Karpas-422 (cell line): ENCODE measurements around the gene SPEM2. TPM values are rescaled to one million over a fixed set of nuclear protein-coding genes. Genes with fewer than 3 reads are reported as not detected.

ENCODE experiments used
- DNase-seq: peaks from one replicate; pipeline ENCODE4 v3.0.0-alpha.2; 2015
- H2AFZ ChIP-seq: fragments of 200-600 bp; sonication (generic); 2 replicates; pipeline ENCODE4 v1.6.1; 2014; ENCODE audit warnings: antibody characterized with exemption, low read length, mixed read lengths
- H3K27ac ChIP-seq: fragments of 200-600 bp; sonication (generic); 2 replicates; pipeline ENCODE4 v1.5.1; 2014; ENCODE audit warnings: mild to moderate bottlenecking, low read length, moderate library complexity
- H3K27me3 ChIP-seq: fragments of 200-600 bp; sonication (generic); 2 replicates; pipeline ENCODE4 v1.6.1; 2014; ENCODE audit warnings: low read length, mixed read lengths
- H3K36me3 ChIP-seq: fragments of 200-600 bp; sonication (generic); 2 replicates; pipeline ENCODE4 v1.6.1; 2014; ENCODE audit warnings: low read length, mixed read lengths; ENCODE audit not compliant: insufficient read depth
- H3K4me1 ChIP-seq: fragments of 200-600 bp; sonication (generic); 2 replicates; pipeline ENCODE4 v1.6.1; 2014; ENCODE audit warnings: mild to moderate bottlenecking, low read length, mixed read lengths
- H3K4me2 ChIP-seq: fragments of 200-600 bp; sonication (generic); 2 replicates; pipeline ENCODE4 v1.6.1; 2014; ENCODE audit warnings: low read length, low read depth, mild to moderate bottlenecking; ENCODE audit not compliant: poor library complexity, severe bottlenecking
- H3K4me3 ChIP-seq: fragments of 200-600 bp; sonication (generic); 2 replicates; pipeline ENCODE4 v1.5.1; 2014; ENCODE audit warnings: mild to moderate bottlenecking, antibody characterized with exemption, low read length, mixed read lengths
- H3K79me2 ChIP-seq: fragments of 200-600 bp; sonication (generic); 2 replicates; pipeline ENCODE4 v1.6.1; 2014; ENCODE audit warnings: mild to moderate bottlenecking, low read length, mixed read lengths
- H3K9ac ChIP-seq: fragments of 200-600 bp; sonication (generic); 2 replicates; pipeline ENCODE4 v1.6.0; 2014; ENCODE audit warnings: low read length
- H3K9me2 ChIP-seq: fragments of 200-600 bp; sonication (generic), shearing (Covaris generic); replicated peaks from 2 replicates; pipeline ENCODE4 v1.6.0; 2014; ENCODE audit warnings: mild to moderate bottlenecking, low read length, moderate library complexity; ENCODE audit not compliant: insufficient read depth
- H3K9me3 ChIP-seq: fragments of 300-700, 200-600 bp; sonication (generic); 2 replicates; pipeline ENCODE4 v1.6.1; 2014; ENCODE audit warnings: low read length, mixed read lengths
- H4K20me1 ChIP-seq: fragments of 200-600 bp; sonication (generic); 2 replicates; pipeline ENCODE4 v1.6.1; 2014; ENCODE audit warnings: mild to moderate bottlenecking, antibody characterized with exemption, low read length, low read depth; ENCODE audit not compliant: insufficient read depth
- total RNA-seq: library from RNA; depleted of rRNA; stranded (reverse); fragments of >200 nt; shearing (Covaris generic); gene quantifications from 2 replicates; pipeline ENCODE4 v1.2.3, GENCODE V29; 2014; ENCODE audit warnings: low replicate concordance

Gene SPEM2
- total RNA-seq, 1 experiment from 2014 or later: not detected

DNA sequence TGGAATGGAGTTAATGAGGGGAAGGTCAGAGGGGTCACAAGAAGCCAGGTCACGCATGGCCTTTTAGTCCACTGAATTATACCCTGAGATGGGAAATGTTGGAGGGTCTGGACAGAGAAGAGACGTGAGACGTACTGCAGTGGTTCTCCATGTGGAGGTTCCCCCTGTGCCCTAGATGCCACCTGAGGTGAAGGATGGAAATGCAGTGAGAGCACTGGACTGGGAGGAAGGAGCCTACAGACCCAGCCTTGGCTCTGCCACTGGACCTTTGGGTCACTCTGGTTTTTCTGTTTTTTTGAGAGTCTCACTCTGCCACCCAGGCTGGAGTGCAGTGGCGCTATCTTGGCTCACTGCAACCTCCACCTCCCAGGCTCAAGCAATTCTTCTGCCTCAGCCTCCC, 29.3 kb upstream of the SPEM2 start:
- no peak overlapping the region for H3K9ac ChIP-seq
- peaks cover 14% of the 10 kb centered on the region for H3K4me1 ChIP-seq
- no peaks in the 10 kb centered on the region for H3K9me3 ChIP-seq
- peaks cover 5% of the 10 kb centered on the region; the same call in 1 of the 2 replicates for H3K79me2 ChIP-seq
- no peak overlapping the region for H3K4me2 ChIP-seq
- H3K9me2 ChIP-seq: no peaks in the 10 kb centered on the region
- H3K4me3 ChIP-seq: no peak overlapping the region
- no peak for DNase-seq
- H3K36me3 ChIP-seq: no peaks in the 10 kb centered on the region
- H3K27ac ChIP-seq: no peak overlapping the region
- no peaks in the 10 kb centered on the region for H4K20me1 ChIP-seq
- no peaks in the 10 kb centered on the region for H3K27me3 ChIP-seq
- no peak overlapping the region for H2AFZ ChIP-seq

DNA sequence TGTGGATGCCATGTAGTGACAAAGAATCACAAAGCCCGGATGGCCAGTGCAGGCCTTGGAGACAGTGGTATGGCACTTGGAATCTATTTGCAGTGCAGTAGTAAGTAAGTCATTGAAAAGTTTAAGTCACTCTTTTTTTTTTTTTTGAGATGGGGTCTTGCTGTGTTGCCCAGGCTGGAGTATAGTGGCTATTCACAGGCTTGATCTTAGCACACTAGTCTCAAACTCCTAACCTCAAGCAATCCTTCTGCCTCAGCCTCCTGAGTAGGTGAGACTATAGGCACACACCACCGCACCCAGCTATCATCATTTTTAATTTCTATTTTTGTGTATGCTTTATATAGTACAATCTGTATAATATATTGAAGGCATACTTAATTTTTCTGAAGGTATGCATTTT, 26.8 kb upstream of the SPEM2 start:
- no peak overlapping the region for H3K27ac ChIP-seq
- no peaks in the 10 kb centered on the region for H3K9me2 ChIP-seq
- no peak overlapping the region for H2AFZ ChIP-seq
- no peaks in the 10 kb centered on the region for H3K9me3 ChIP-seq
- H3K27me3 ChIP-seq: no peaks in the 10 kb centered on the region
- H3K4me1 ChIP-seq: peaks cover 17% of the 10 kb centered on the region
- H3K9ac ChIP-seq: no peak overlapping the region
- peaks cover under 1% of the 10 kb centered on the region; the same call in 1 of the 2 replicates for H3K79me2 ChIP-seq
- no peaks in the 10 kb centered on the region; the same call in 1 of the 2 replicates for H4K20me1 ChIP-seq
- DNase-seq: no peak
- H3K4me3 ChIP-seq: no peak overlapping the region
- no peaks in the 10 kb centered on the region for H3K36me3 ChIP-seq
- no peak overlapping the region for H3K4me2 ChIP-seq

DNA sequence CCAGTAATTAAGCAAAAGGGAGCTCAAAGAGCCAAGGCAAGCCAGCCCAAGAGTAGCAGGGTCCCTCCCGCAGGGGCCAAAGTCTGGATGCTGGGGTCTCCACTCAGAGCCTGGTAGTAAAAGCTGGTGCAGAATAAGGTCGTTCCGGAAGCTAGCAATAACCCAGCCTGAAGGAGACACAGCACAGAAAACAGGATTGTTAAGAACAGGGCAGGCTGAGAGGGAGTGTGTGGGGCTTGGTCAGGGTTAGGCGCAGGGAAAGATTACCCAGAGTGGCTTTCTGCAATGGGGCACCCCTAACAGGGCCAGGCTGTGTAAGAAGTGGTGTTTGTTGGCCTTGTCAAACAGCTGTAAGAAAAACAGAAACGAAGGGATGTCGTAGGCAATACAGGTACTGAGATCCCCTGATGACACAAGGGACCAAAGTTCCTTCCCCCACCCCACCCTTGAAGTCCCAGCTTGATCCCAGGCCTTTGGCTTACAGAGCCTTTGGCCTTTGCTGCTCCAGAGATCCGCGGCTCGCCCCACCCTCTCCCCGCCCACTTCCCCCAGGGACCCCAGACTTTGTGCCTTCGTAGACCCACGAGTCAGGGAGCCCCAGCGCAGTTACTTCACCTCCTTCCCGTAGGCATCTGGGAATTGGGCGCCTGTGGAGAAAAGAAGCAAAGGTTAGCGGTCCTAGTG, 22.2 kb upstream of the SPEM2 start:
- peak overlapping the region; percentile 69 for H3K27ac ChIP-seq
- peaks cover 9% of the 10 kb centered on the region for H3K4me1 ChIP-seq
- no peaks in the 10 kb centered on the region for H3K27me3 ChIP-seq
- H4K20me1 ChIP-seq: no peaks in the 10 kb centered on the region; the same call in 1 of the 2 replicates
- H3K9me2 ChIP-seq: no peaks in the 10 kb centered on the region
- peak overlapping the region; percentile 91 for H3K9ac ChIP-seq
- peak; percentile 74 for DNase-seq
- peak overlapping the region; percentile 91 for H3K4me3 ChIP-seq
- H3K9me3 ChIP-seq: no peaks in the 10 kb centered on the region
- H3K79me2 ChIP-seq: no peaks in the 10 kb centered on the region
- H2AFZ ChIP-seq: peak overlapping the region; percentile 85; the same call in 1 of the 2 replicates
- H3K36me3 ChIP-seq: no peaks in the 10 kb centered on the region
- H3K4me2 ChIP-seq: peak overlapping the region; percentile 94

DNA sequence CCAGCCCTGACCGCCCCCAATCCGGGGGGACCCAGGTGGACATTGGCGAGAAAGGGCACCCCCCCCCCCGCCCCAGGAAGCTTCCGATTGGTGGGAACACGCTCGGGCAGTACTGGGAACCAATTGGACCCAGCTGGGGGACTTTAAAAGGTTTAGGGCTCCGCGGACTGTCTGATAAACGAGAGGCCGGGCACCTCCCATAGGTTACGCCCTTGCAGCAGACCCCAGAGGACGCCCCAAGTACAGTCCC, 21.8 kb upstream of the SPEM2 start:
- Histone ChIP-seq H3K9me2 (no peaks in the 10 kb centered on the region), H3K9me3 (no peaks in the 10 kb centered on the region), H3K9ac (peak overlapping the region; percentile 91), H3K79me2 (no peaks in the 10 kb centered on the region), H4K20me1 (no peaks in the 10 kb centered on the region; the same call in 1 of the 2 replicates), H3K36me3 (no peaks in the 10 kb centered on the region), H3K27ac (peak overlapping the region; percentile 69), H3K27me3 (no peaks in the 10 kb centered on the region), H3K4me1 (peaks cover 9% of the 10 kb centered on the region), H3K4me3 (peak overlapping the region; percentile 91), H2AFZ (peak overlapping the region; percentile 85; the same call in 1 of the 2 replicates), H3K4me2 (peak overlapping the region; percentile 94)
- DNase-seq: no peak

DNA sequence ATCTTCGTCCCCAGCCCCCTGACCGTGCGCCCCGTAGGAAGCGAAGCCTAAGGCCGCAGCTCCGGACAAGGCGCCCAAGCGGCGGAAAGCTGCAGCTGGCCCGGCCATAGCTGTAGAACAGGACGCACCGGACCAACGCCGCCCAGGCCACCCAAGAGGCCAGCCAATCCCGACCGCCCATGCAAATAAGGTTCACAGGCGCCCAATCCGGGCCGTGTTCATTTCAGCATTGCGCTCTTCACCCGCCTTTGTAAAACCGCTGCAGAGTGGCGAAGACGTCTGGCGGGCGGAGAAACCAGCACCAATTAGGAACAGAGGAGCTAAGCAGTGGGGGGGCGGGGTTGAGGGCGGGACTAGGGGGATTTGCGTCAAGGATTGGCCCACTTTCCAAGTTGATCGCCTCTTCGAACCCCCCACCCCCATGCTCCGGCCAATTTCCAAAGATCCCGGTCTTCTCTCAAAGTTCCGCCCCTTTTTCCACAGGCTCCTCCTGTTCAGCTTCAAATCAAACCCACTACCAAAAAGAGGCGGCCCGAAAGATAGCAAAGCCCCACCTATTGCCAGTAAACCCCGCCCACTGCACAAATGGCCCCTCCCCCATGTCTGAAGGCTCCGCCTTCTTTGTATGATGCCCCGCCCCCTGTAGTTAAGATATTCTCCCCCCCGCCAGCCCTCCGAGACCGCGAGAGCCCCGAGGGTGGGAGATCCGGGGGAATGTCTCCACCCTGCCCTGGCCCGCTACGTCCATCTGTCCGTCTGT, 21.3 kb upstream of the SPEM2 start, which contains the start of gene TMEM256:
TMEM256 (minus strand) TSS at position 121 of the 760 bp plus-strand sequence; CDS start at position 108, 13 bp downstream.
- Histone ChIP-seq H2AFZ (peak within 1 kb of the TSS; percentile 85; the same call in 1 of the 2 replicates), H3K27me3 (no peaks in the 10 kb centered on the region), H3K9me2 (no peaks in the 10 kb centered on the region), H3K36me3 (no peaks in the 10 kb centered on the region), H4K20me1 (no peaks in the 10 kb centered on the region; the same call in 1 of the 2 replicates), H3K9me3 (no peaks in the 10 kb centered on the region), H3K4me1 (peaks cover 9% of the 10 kb centered on the region), H3K79me2 (no peaks in the 10 kb centered on the region), H3K9ac (peak within 1 kb of the TSS; percentile 91), H3K27ac (peak within 1 kb of the TSS; percentile 69), H3K4me3 (peak within 1 kb of the TSS; percentile 91), H3K4me2 (peak within 1 kb of the TSS; percentile 94)
- DNase-seq: peak; percentile 99

DNA sequence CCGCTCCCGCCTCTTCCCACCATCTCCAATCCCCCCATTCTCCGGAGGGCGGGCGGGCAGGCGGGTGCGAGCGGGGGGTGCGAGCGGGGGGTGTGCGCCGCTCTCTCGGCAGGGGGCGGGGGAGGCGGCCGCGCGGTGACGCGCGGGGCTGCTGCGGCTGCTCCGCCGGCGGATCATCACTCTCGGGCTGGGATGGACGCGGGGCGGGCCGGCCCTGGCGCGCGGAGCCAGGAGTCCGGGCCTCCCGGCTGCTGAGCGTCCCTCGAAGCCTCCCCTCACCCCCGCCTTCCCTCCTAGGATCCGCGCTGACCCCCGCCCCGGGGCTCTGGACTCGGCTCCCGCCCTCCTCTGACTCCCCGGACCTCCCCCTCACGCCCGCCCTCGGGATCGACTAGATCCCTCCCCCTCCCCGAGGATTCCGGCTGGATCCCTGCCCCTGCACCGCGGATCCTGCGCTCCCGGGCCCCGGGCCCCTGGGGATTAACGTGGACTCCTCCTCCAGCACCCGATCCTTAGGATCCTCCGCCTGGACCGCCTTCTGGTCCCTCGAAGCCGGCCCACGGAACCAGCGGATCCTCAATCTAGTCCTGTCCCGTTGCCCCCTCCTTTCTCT, 20.6 kb upstream of the SPEM2 start:
- no peak overlapping the region for H3K9ac ChIP-seq
- no peak overlapping the region for H3K27ac ChIP-seq
- no peaks in the 10 kb centered on the region for H3K36me3 ChIP-seq

DNA sequence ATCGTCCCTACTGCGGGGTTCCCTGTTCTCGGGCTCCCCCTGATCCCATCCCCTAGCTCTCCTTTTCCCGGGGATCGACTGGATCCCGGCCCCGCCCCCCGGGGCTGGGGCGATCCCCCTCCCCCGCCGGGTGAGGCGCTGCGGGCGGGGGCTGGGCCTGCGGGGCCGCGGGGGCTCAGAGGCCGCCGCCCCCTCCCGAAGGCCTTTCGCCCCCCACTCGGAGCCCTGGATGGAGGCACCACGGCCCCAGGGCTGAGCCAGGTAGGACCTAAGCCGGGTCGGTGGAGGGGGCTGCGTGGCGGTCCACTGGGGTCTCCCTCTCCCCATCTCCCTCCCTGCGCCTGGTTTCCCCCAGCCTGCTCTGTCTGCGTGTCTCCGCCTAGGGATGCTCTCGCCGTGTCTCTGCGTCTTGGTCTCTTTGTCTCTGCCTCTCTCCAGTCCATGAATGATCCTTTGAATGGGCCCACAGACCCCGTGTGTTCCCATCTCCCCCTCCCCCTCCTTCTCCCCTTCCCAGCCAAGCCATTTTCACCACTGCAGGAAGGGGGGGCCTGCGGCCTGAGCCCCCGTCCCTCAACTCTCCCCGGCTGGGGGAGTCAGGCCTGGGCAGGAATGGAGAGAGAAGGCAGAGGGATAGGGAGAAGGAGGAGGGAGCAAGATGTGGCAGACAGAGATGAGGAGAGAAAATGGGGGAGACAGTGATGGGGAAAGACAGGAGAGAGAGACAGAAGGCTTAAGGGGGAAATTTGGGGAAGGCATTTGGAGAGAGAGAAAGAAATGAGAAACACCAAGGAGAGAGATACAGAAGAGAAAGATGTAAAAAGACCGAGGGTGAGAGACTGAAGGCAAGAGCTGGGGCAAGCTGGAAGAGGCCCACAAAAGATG, 19.8 kb upstream of the SPEM2 start:
- Histone ChIP-seq H3K27me3 (no peaks in the 10 kb centered on the region), H3K9ac (no peak overlapping the region), H3K36me3 (no peaks in the 10 kb centered on the region), H3K4me3 (no peak overlapping the region), H4K20me1 (no peaks in the 10 kb centered on the region; the same call in 1 of the 2 replicates), H2AFZ (no peak overlapping the region), H3K79me2 (no peaks in the 10 kb centered on the region), H3K9me3 (no peaks in the 10 kb centered on the region), H3K9me2 (no peaks in the 10 kb centered on the region), H3K4me1 (peaks cover 17% of the 10 kb centered on the region), H3K27ac (no peak overlapping the region), H3K4me2 (no peak overlapping the region)
- no peak for DNase-seq

More for the DNA sequence above, 20.6 kb upstream of the SPEM2 start:
- peaks cover 11% of the 10 kb centered on the region for H3K4me1 ChIP-seq
- H3K79me2 ChIP-seq: no peaks in the 10 kb centered on the region
- DNase-seq: no peak
- no peak overlapping the region for H2AFZ ChIP-seq
- no peaks in the 10 kb centered on the region for H3K9me2 ChIP-seq
- no peaks in the 10 kb centered on the region for H3K27me3 ChIP-seq
- no peaks in the 10 kb centered on the region for H3K9me3 ChIP-seq
- no peak overlapping the region for H3K4me2 ChIP-seq
- H3K4me3 ChIP-seq: no peak overlapping the region
- H4K20me1 ChIP-seq: no peaks in the 10 kb centered on the region; the same call in 1 of the 2 replicates
